Fibroblast of the conjunctiva (primary cell): ENCODE measurements around the gene P2RX6.
A peak's percentile ranks its signal among the peaks of the same experiment; 100 is the strongest.
"Not testable (repeated sequence)": the region's sequence is repeated elsewhere in the genome, so short reads cannot be mapped to it uniquely, and the experiment has no call there.

ENCODE experiments used
- DNase-seq: peaks from one replicate; pipeline ENCODE4 v3.0.0-alpha.2; 2010; ENCODE audit warnings: low read depth

The P2RX6 gene

GRCh38 chr22:20994128-20994901, 20.6 kb upstream of the P2RX6 start:
- no peak for DNase-seq

DNA sequence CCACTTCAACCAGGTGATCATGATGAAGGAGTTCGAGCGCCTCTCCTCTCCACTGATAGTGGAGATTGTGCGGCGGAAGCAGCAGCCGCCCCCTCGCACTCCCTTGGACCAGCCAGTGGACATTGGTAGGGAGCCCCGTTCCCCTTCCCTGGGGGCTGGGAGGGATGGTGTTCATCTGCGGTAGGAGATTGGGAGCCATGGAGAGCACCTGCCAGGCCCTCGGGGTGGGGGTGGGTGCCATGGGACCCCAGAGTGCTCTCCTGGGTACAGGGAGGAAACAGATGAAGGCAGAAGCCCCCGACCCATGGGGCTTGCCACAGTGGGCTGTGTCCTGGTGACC, 20.1 kb upstream of the P2RX6 start:
- DNase-seq: no peak

GRCh38 chr22:20995329-20996030, 19.5 kb upstream of the P2RX6 start:
- no peak for DNase-seq

DNA sequence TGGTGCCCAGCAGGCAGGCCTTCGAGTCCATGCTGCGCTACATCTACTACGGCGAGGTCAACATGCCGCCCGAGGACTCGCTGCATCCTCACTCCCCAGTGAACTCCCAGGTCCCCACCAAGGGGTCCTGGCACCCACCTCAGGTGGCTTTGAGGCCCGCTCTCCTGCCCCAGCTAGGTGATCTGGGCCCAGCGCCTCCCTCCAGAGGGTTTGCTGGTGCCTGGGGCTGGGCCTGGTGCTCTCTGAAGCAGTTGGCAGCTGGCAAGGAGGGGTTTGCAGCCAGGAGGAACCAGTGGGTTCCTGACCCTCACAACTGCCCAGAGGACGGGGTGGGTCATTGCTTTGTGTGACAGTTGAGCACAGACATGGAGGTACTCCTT, 18.9 kb upstream of the P2RX6 start:
- DNase-seq: no peak

DNA sequence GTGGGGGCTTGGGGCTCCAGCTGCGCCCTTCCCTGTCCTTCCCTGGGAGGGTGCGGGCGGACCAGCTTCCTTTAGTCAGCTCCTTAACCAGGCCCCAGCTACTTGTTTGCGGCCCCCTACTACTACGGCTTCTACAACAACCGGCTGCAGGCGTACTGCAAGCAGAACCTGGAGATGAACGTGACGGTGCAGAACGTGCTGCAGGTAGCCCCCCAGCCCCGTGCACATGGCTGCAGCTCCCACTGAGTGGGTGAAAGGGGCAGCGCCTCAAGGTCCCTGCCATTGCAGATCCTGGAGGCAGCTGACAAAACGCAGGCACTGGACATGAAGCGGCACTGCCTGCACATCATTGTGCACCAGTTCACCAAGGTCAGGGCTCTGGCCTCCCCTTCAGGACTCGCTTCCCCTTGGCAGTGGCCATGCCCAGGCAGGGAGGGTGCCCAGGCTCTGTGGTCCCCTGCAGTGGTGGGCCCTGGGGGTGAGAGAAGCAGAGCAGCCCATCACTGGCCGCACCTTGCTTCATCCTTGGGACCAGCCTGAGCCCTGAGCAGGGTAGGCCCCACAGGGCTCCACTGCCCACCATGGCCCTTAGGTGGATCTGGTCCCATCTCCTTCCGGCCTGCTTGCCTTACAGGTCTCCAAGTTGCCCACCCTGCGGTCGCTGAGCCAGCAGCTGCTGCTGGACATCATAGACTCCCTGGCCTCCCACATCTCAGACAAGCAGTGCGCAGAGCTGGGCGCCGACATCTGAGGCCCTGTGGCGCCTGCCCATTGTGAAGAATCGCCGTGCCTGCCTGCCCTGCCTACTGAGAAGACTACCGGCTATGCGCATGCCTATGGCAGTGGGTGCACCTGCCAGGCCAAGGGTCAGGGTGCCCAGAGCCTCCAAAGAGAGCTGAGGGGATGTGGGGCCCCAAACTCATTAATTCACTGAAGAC, 18.1 kb upstream of the P2RX6 start:
- DNase-seq: no peak

DNA sequence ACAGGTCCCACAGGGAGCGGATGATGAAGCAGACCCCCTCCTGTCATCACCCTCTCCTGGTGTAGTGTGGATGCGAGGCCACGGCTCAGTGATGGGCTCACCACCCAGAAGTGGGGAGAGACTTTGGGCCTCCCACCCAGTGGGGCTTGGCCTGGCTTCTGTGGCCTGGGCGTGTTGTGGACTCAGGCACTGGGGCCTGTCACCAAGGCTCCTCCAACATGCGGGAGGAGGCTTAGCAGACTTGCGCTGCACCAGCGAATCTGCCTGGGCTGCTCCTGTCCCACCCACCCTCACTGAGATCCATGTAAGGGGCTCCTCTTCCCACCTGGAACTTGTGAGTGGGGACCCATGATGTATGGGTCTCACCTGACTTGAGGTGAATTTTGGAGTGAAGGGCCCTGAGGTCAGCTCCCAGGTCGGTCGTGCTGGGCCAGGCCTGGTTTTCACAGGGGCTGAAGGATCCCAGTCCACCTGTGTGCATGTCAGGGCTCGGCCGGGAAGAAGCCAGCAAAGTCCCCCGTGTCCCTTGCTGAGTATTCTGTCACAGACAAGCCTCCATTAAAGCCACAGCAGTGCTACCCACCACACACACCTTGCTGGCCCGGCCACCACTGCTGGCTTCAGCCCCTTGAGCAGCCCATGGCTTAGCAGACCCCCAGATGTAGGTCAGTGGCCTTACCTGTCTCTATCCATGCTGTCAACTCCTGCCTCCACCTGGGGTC, 17.3 kb upstream of the P2RX6 start:
- no peak for DNase-seq

DNA sequence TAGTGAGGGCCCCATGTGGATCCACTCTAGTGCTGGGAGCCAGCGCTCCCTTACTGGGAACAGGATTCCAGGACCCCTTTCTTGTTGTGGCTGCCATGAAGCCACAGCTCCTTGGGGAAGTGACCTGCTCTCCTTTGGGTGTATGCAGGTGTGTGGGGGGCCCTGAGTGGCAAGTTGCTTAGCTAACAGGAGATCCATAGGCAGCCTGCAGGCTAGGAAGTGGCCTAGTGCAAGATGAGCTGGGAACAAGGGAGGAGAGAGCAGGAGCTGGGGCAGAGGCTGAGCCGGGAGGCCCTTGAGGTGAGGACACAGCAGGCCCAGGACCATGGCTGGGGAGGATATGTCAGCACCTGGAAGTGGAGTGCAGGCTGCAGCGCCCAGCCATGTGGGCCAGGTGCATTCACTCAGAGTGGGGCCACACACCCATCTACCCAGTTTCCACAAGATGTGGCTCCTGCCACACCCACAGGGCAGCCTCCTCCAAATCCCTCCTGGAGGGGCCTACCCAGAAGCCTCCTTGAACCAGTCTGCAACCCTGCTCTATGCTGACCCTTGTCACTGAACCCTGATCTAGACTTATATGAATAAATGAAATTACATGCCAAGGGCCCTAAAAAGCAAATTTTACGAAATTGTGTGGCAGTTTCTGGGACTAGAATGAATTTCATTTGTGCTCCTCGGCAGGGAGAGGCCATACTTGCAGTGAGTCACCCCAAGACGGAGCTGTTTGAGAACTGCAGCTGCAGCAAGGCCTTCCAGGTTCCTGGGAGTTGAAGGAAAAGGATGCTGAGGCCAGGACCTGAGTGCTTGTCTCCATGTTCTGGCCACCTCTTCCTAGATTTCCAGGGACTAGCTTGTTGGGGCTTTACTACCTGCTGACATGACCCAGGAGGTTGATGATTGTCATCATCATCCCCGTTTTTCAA, 16.3 kb upstream of the P2RX6 start:
- no peak for DNase-seq

DNA sequence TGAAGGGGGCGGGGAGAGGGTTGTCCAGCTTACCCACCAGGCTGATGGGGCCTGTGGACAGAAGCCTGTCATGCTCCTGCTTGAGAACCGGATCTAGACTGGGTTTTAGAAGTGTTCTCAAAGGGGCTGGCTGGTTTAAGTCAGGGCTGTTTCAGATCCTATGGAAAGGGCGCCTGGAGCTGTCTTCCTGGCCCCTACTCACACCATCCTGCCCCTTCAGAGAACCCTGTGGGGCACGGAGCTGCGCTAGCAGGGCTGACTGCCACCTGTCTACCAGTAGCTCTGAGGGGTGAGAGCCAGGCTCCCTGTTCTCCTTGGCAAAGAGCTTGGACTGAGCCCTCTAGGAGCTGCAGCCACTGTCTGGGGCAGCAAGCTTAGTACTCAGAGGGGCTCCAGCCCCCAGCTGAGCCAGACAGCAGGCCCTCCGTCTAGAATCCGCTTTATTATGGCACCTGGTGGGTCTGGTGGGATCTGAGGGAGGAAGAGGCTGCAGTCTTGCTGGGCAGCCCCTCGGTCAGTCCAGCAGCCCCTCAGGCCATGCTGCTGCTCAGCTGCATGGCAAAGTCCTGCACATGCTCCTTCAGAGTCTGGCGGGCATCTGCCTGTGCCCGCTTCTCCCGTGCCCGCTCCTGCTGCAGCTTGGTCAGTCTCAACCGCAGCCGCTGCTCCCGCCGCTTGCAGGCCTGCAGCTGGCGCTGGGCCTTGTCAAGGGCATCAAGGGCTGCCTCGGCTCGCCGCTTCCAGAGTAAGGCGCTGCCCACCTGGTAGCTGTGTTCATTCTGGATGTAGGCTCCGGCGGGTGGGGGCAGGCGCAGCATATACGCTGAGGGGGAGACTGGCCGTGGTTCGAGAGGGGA, 15.4 kb upstream of the P2RX6 start:
- DNase-seq: no peak

DNA sequence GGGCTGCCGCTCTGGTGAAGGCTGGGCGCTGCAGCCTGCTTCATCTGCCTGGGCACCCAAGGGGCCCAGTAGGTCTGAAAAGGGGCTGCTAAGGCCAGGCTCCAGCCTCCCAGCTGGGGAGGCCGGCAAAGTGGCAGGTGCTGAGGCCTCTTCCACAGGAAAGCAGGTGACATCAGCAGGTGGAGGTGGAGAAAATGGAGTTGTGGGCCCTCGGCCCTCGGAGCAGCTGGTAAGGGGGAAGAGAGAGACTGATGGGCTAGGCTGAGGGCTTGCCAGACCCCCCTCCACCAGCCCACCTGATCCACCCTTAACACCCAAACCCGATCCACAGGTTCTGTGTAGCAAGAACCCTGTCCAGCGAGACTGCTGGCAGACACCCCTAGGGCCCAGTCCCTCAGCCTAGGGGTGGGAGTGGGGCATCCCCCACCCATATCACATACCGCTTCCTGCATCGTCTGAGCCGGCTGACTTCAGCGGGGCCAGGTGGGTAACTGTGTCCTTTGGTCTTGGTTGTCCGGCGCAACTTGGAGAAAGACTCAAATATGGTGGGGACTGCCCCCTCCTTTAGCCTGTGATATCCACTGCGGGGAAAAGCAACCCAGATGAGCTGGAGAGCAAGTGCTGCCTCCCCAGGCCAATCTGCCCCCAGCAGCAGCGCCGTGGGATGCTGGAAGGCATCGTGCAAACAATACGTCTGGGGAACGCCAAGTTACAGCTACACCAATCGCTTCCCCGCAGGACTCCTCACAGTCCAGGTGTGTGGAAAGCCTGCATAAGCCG, 14.6 kb upstream of the P2RX6 start:
- no peak for DNase-seq

- DNase-seq: no peak
Measured at GRCh38 chr22:21000987-21001600, 13.9 kb upstream of the P2RX6 start.

DNA sequence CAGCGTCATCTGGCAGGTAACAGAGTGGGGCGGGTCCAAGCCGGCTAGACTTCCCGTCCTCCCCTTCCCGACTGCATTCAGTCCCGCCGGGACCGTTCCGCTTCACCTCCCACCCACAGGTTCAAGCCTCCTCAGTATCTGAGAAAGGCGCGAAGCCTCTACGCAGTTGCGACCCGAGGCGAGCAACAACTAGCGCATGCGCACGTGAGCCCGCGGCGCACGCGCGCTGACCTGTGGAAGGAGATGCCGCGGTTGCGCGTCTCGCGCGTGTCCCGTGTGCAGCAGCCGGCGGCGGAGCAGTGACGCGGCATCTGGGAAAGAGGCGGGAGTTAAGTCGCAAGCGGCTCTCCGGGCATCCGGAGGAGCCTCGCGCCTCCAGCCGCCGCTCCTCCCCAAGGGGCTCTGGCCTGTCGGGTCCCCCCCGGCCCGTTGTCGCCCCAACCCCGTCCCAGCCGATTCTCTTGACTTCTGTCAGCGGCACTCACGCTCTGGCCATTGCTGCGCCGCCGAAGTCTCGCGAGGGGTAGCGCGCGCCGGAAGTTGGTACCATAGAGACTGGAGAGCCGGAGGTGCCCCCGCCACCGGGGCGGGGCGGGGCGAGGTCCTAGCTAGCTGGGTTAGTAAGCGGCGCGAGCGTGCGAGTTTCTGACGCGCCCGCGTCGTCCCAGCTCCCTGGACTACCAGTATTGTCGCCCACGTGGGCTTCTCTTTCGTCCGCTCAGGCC, 13.2 kb upstream of the P2RX6 start, which contains the start of gene THAP7:
Gene THAP7 (minus strand): TSS at position 518 of the 725 bp plus-strand sequence. CDS start 207 bp downstream, at position 311.
- peak; percentile 89 for DNase-seq

GRCh38 chr22:21003782-21004181, 11.2 kb upstream of the P2RX6 start:
- DNase-seq: no peak

- not testable (repeated sequence) for DNase-seq
Measured at GRCh38 chr22:21009208-21009607, 5.8 kb upstream of the P2RX6 start.

DNA sequence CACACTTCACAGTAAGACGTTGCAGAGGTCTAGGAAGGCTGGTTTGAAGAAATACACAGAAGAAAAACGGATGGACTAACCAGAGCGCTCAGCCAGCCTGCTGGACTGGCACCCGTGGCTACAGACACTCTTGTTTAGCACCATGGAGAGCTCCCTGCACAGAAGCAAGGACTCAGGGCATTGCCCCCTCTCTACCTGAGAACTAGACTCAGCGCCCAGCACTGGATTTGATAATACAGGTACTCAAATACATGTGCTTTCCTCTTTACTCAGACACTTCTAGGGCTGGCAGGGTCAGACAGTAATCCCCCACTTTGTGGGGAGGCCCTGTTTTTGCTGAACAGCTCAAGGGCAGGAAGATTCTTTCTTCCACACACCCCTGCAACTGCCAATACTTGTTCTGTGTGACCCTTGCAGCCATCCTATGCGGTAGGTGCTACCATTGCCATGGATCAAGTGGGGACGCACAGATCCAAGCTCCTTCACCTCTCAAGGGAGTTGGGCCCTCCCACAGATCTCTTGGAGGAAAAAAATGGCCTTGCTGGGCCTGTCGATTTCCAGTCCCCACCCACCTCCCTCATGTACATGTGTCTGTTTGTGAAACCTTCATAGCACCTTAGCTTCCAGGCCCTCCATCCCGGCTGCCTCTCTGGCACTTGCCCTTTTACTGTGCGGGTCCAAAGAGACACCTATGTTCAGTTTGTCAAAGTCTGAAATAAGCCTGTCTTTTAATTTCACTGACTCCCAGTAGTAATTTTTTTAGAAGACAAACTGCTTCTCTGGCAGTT, 5.1 kb upstream of the P2RX6 start:
- DNase-seq: no peak

- no peak for DNase-seq
Measured at GRCh38 chr22:21010426-21011113, 4.4 kb upstream of the P2RX6 start.
